Activated CD8-positive, alpha-beta T cell treated with anti-CD3 and anti-CD28 coated beads for 36 hours (primary cell): ENCODE data around the gene TMEM45B. TPM values are rescaled to one million over a fixed set of nuclear protein-coding genes. Genes with fewer than 3 reads are reported as not detected.
"Not testable (repeated sequence)": the region's sequence is repeated elsewhere in the genome, so short reads cannot be mapped to it uniquely, and the experiment has no call there.

ENCODE experiments used
- ATAC-seq: fragments of 200-7000 bp; cut with Tn5 transposase; one replicate; pipeline ENCODE4 v1.10.0; 2021; ENCODE audit warnings: mild to moderate bottlenecking, moderate library complexity
- CTCF ChIA-PET: fragments of 350-600 bp; sonication (Branson Sonifier 250); formaldehyde crosslinking; loops from one replicate; lab custom pipeline; 2021; ENCODE audit warnings: antibody characterized with exemption; lab: Charles Lee
- POLR2A ChIA-PET: fragments of 350-600 bp; sonication (Branson Sonifier 250); formaldehyde crosslinking; loops from one replicate; lab custom pipeline; 2021; ENCODE audit warnings: antibody characterized with exemption; lab: Charles Lee
- DNase-seq: peaks from one replicate; pipeline ENCODE4 v3.0.0-alpha.2; 2020
- H3K27ac Mint-ChIP-seq: one replicate; pipeline ENCODE4 v1.8.0; 2021; ENCODE audit warnings: mild to moderate bottlenecking, mixed read lengths
- H3K27me3 Mint-ChIP-seq: one replicate; pipeline ENCODE4 v1.8.0; 2021; ENCODE audit warnings: mixed read lengths
- H3K36me3 Mint-ChIP-seq: one replicate; pipeline ENCODE4 v1.8.0; 2021; ENCODE audit warnings: low read depth, mixed read lengths
- H3K4me1 Mint-ChIP-seq: one replicate; pipeline ENCODE4 v1.8.0; 2021; ENCODE audit warnings: low read depth, mixed read lengths
- H3K4me3 Mint-ChIP-seq: one replicate; pipeline ENCODE4 v1.8.0; 2021; ENCODE audit warnings: mild to moderate bottlenecking, moderate library complexity, mixed read lengths
- H3K9me3 Mint-ChIP-seq: one replicate; pipeline ENCODE4 v1.8.0; 2021; ENCODE audit warnings: mixed read lengths
- CTCF ChIP-seq: fragments of 200-600 bp; IDR thresholded peaks from one replicate; pipeline ENCODE4 v1.8.0; 2022; ENCODE audit warnings: antibody characterized with exemption, mild to moderate bottlenecking
- intact Hi-C: fragments of 100-400 bp; cut with micrococcal nuclease; formaldehyde crosslinking; loops from one replicate; pipeline ENCODE4 v1.10.0; 2022
- total RNA-seq, 2 experiments: library from RNA; stranded (reverse); gene quantifications; one replicate each; pipeline ENCODE4 v1.2.3, GENCODE V29; 2021

TMEM45B gene
- total RNA-seq, 2 experiments from 2014 or later, result 0.47 to 0.49 TPM

DNA sequence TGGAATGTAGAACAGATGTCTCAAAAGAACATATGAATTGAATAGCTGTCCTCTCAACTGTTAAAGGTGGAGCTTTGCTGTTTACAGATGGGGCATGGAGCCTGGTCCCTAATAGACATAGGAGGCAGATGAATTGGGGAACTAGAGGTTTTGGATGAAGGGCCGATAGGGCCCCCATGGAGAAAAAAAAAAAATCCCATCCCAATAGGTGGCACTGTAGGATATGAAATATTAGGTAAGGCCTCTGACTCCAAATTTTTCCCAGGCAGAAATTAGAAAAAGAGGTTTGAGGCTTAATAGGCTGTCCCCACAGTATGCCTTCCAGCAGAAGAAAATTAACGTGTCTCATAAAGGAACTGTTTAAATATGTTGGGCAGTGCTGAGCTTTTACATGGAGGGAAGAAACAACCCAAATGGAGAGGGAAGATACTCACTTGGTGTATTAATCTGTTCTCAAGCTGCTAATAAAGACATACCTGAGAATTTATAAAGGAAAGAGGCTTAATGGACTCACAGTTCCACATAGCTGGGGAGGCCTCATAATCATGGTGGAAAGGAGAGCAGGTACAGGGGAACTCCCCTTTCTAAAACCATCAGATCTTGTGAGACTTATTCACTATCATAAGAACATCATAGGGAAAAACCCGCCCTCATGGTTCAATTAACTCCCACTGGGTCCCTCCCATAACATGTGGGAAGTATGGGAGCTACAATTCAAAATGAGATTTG lies 30.1 kb upstream of the TMEM45B start:
- no peak overlapping the region for H3K27ac Mint-ChIP-seq
- no peaks in the 10 kb centered on the region for H3K9me3 Mint-ChIP-seq
- ATAC-seq, result no peak
- H3K4me1 Mint-ChIP-seq, result peaks cover 5% of the 10 kb centered on the region
- H3K27me3 Mint-ChIP-seq, result no peaks in the 10 kb centered on the region
- no peaks in the 10 kb centered on the region for H3K36me3 Mint-ChIP-seq
- POLR2A ChIA-PET, result no interaction called here
- CTCF ChIA-PET, result interaction anchor here (1.2 kb wide), 1 partner anchor 9 kb away, joined by 3 read pairs; no protein-coding TSS in a partner anchor
- intact Hi-C loops, result no loop called here
- peak; percentile 14 for TF ChIP-seq CTCF
- DNase-seq, result no peak
- no peak overlapping the region for H3K4me3 Mint-ChIP-seq

GRCh38 chr11:129786112-129786416 lies 29.6 kb upstream of the TMEM45B start:
- POLR2A ChIA-PET, H3K27ac Mint-ChIP-seq, DNase-seq, H3K4me1 Mint-ChIP-seq, H3K4me3 Mint-ChIP-seq, intact Hi-C loops, ATAC-seq, H3K9me3 Mint-ChIP-seq, H3K36me3 Mint-ChIP-seq, H3K27me3 Mint-ChIP-seq: not testable (repeated sequence)
- CTCF ChIA-PET, result interaction anchor here (1.2 kb wide), 1 partner anchor 9 kb away, joined by 3 read pairs; no protein-coding TSS in a partner anchor

GRCh38 chr11:129787532-129788155 lies 28.0 kb upstream of the TMEM45B start:
- CTCF ChIA-PET, result no interaction called here
- H3K4me1 Mint-ChIP-seq, result peaks cover 5% of the 10 kb centered on the region
- DNase-seq (no peak), ATAC-seq (no peak)
- POLR2A ChIA-PET, result no interaction called here
- H3K9me3 Mint-ChIP-seq, result no peaks in the 10 kb centered on the region
- H3K36me3 Mint-ChIP-seq, result no peaks in the 10 kb centered on the region
- no peak overlapping the region for H3K27ac Mint-ChIP-seq
- H3K27me3 Mint-ChIP-seq, result peaks cover 2% of the 10 kb centered on the region
- no peak overlapping the region for H3K4me3 Mint-ChIP-seq
- intact Hi-C loops, result no loop called here
- TF ChIP-seq CTCF, result no peak

- H3K27ac Mint-ChIP-seq, result no peak overlapping the region
- H3K9me3 Mint-ChIP-seq, result no peaks in the 10 kb centered on the region
- no peaks in the 10 kb centered on the region for H3K36me3 Mint-ChIP-seq
- intact Hi-C loops, result no loop called here
- POLR2A ChIA-PET, result no interaction called here
- ATAC-seq (no peak), DNase-seq (no peak)
- no peak for TF ChIP-seq CTCF
- H3K4me3 Mint-ChIP-seq, result no peak overlapping the region
- H3K4me1 Mint-ChIP-seq, result peaks cover 5% of the 10 kb centered on the region
- H3K27me3 Mint-ChIP-seq, result peaks cover 2% of the 10 kb centered on the region
- CTCF ChIA-PET, result no interaction called here
Observed at GRCh38 chr11:129788278-129788677, 27.4 kb upstream of the TMEM45B start.

DNA sequence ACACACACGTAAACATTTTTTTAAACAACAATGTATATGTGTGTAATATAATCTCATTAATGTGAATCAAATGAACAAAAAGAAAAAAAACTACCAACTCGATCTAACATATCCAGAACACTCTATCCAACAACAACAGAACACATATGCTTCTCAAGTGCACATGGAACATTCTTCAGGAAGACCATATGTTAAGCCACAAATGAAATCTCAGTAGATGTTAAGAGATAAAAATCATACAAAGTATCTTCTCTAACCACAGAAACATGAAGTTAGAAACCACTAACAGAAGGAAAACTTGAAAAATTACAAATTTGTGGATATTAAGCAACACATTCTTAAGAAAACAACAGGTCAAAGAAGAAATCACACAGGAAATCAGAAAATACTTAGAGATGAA lies 25.5 kb upstream of the TMEM45B start:
- DNase-seq, result no peak
- ChIA-PET CTCF (no interaction called here), POLR2A (interaction anchor here (0.6 kb wide), 1 partner anchor 342 kb away, joined by 3 read pairs; no protein-coding TSS in a partner anchor)
- H3K9me3 Mint-ChIP-seq, result no peaks in the 10 kb centered on the region
- H3K27ac Mint-ChIP-seq, result no peak overlapping the region
- H3K27me3 Mint-ChIP-seq, result peaks cover 2% of the 10 kb centered on the region
- no peak for ATAC-seq
- intact Hi-C loops, result no loop called here
- peaks cover 5% of the 10 kb centered on the region for H3K4me1 Mint-ChIP-seq
- no peak for TF ChIP-seq CTCF
- no peaks in the 10 kb centered on the region for H3K36me3 Mint-ChIP-seq
- no peak overlapping the region for H3K4me3 Mint-ChIP-seq
